Measurements from ENCODE around the gene ELFN1.

The ELFN1 gene

GRCh38 chr7:1641661-1642260 is 28.3 kb upstream of the ELFN1 start:
- FAIRE-seq = no peak
- DNase-seq (ENCODE audit: insufficient read length, low spot score) = no peak

DNA sequence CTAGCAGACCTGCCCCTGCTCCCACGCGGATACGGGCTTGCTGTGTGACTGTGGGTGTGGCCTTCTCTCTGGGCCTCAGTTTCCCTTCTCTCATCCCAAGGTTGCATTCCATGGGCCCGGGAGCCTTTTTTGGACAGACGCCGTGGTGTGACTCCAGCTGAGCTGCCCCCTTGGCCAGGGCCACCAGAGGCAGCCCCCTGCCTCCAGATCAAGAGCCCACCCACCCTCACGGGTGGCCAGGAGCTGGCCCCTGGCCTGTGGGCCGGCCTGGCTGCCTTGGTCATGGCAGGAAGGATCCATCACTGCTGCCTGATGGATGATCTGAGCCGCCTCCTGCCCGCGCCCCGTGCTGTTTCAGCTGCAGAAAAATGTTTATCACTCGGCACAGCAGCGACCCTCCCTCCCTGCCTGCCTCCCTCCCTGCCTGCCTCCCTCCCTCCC is 27.8 kb upstream of the ELFN1 start:
- FAIRE-seq (no peak), DNase-seq (ENCODE audit: insufficient read length, low spot score) (no peak)

- FAIRE-seq (no peak), DNase-seq (ENCODE audit: insufficient read length, low spot score) (no peak)
Observed at GRCh38 chr7:1643270-1644092, 26.6 kb upstream of the ELFN1 start.

DNA sequence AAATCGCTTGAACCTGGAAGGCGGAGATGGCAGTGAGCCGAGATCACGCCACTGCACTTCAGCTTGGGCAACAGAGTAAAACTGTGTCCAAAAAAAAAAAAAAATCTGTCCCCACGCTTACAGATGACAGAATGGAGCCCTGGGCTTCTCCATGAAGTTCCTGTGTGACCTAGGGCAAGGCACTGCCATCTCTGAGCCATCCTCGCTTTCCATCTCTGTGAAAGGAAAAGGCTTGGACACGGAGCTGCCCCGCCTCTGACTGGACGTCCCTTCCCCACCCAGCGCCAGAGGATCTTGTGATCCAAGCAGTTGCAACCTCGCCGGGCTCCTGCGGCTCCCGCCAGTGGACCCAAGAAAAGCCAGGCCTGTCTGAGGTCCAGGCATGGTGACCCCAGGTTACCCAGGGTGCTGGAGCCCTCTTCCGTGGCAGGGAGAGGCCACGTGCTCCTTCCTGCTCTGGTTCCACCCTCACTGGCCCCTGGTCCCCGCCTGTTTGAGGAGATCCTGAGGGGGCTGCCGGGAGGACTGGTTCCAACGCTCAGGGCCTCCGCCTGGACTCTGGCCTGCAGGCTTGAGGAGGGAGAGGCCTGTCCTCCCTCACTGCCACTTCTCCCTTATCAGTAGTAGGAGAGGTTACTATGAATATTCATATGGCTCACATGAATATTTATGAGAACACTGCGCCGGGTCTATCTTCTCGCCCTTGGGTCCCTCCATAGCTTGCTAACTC is 25.6 kb upstream of the ELFN1 start:
- no peak for FAIRE-seq

DNA sequence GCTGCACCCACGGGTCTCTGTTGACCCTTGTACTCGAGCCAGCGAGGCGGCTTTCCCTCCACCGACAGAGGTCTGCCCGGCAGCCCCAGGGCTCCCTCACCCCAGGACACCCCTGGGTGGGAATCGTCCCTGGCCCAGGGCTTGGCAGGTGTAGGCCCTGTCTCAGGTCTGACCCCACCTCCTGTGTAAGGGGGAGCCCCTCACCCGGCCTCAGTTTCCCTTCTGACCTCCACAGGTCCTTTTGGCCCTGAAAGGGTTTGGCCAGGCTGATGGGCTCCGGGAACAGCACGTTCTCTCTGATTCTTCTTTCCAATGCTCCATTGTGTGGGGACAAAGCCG is 25.0 kb upstream of the ELFN1 start:
- FAIRE-seq (no peak), DNase-seq (ENCODE audit: insufficient read length, low spot score) (no peak)

More for the DNA sequence above, 25.6 kb upstream of the ELFN1 start:
- no peak for DNase-seq (ENCODE audit: insufficient read length, low spot score)

GRCh38 chr7:1645476-1645875 is 24.6 kb upstream of the ELFN1 start:
- DNase-seq (ENCODE audit: insufficient read length, low spot score) (no peak), FAIRE-seq (peak; percentile 31)

DNA sequence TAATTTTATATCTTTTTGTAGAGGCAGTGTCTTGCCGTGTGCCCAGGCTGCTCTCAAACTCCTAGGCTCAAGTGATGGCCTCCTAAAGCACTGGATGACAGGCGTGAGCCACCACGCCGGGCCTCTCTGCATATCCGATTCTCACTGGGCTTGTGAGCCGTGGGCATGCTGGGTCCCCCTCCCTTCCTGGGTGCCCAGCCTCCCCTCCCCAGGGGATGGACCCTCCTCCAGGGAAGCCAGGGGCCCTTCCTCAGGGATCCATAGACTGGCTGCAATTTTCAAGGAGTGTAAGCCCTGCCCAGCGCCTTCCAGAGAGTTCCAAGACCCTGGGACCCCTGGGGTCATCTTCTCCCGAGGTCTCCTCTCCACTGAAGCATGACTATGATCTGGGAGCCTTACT is 23.7 kb upstream of the ELFN1 start:
- DNase-seq (ENCODE audit: insufficient read length, low spot score) = no peak
- no peak for FAIRE-seq

DNA sequence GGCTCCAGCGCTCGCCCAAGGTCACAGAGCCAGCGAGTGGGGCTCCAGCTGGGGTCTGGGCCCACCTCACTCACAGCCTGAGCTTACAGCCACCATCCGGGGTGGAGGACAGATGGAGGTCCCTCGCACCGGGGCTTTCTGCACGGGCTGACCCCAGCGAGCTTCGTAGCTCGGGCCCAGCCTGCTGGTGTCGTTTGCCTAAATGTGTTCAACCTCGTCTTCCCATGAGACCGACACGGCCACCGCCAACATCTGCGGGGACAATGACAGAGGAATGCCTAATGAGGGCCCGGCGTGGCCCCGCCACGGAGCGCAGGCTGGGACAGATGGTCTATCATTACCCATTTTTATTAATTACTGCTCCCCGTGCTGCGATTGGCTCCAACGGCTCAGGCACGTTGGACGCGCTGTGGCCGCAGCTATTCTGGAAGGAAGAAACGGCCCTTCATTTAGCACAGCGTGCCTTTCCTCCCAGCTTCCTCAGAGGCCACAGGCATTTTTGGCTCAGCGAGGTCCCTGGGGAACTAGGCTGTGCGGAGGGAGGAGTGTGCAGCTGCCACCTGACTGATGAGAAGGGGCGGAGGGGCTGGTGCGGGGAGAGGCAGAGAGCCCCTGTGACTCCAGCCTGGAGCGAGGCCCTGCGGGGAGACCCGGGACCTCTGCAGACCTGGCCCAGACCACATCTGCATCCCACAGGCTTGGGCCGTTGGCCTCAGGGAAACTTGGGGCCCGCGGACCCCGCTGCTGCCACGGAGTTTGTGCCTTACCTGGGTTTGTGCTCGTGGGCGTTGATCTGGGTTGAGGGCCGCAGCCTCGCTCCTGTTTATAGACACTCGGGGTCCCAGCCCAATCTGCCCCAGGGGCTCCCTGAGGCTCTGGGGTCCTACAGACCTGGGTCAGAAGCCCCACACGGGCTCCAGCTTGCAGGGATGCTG is 22.9 kb upstream of the ELFN1 start:
- no peak for DNase-seq (ENCODE audit: insufficient read length, low spot score)
- FAIRE-seq = no peak

- FAIRE-seq (no peak), DNase-seq (ENCODE audit: insufficient read length, low spot score) (no peak)
Observed at GRCh38 chr7:1647961-1648672, 22.0 kb upstream of the ELFN1 start.

- no peak for FAIRE-seq
- DNase-seq (ENCODE audit: insufficient read length, low spot score) = no peak
Observed at GRCh38 chr7:1649751-1650326, 20.2 kb upstream of the ELFN1 start.

DNA sequence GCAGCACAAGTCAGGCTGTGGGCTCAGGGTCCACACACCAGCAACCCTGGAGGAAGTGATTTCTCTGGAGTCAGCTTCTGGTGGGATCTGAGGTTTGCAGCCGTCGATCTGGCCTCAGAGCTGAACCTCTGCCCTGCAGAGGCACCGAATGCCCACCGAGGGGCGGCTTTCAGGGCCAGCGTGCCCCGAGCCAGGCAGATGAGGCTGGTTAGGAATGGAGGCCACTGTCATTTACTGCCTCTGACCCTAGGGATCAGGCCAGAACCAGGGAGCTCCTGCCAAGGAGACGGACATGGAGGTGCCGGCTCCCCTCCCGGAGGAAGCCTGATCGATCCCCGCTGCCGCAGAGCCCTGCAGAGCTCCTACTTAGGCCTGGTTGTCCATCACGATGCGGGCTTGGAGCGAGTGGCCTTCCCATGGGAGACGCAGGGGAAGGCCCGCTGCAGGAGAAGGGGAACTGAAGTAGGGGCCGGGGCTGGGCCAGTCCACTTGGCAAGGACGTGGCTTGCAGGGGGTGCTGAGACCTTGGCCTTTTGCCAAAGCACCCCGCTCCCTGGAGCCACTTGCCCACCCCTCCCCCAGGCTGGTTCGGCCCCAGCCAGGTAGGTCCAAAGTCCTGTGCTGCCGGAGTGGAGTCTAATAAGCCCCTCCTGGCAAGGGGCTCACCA is 19.6 kb upstream of the ELFN1 start:
- FAIRE-seq = peak; percentile 38

GRCh38 chr7:1651031-1651446 is 19.0 kb upstream of the ELFN1 start:
- DNase-seq (ENCODE audit: insufficient read length, low spot score) = no peak
- FAIRE-seq = no peak

More for the DNA sequence above, 19.6 kb upstream of the ELFN1 start:
- DNase-seq (ENCODE audit: insufficient read length, low spot score) = no peak

DNA sequence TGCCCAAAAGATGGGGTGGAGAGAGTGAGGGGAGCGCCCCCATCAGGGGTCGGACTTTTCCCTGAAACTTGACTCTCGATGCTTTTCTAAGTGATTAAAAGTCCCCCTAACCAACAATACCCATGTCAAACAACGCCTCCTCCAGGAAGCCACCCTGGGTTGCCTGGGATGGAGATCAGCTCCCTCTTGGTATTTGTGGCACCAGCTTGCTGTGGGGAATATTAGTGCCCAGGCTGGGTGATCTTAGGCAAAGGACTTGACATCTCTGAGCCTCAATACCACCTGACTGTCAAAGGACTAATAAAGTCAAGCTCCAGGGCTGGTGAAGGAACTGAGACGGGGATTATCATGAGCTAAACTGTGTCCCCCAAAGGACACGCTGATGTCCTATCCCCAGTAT is 18.2 kb upstream of the ELFN1 start:
- no peak for FAIRE-seq
- no peak for DNase-seq (ENCODE audit: insufficient read length, low spot score)

GRCh38 chr7:1653500-1653899 is 16.6 kb upstream of the ELFN1 start:
- FAIRE-seq = peak; percentile 97

DNA sequence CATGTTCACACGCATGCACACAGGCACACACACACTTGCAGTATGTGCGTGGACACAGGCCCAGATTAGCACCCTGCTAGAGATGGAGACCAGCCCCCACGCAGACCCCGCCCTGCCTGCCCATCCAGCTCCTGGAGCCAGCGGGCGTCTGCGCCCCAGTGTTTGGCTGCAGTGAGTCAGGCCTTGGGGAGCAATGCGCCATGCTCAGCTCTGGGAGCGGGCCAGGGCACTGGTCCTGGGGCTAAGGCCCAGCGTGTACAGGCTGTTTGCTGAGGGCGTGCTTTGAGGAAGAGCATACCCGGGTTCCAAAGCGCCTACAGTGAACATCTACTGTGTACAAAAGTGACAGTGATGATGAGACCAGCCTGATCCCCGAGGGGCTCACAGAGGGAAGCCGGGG is 16.0 kb upstream of the ELFN1 start:
- FAIRE-seq = no peak
- DNase-seq (ENCODE audit: insufficient read length, low spot score) = no peak

More at GRCh38 chr7:1653500-1653899, 16.6 kb upstream of the ELFN1 start:
- DNase-seq (ENCODE audit: insufficient read length, low spot score) = no peak

DNA sequence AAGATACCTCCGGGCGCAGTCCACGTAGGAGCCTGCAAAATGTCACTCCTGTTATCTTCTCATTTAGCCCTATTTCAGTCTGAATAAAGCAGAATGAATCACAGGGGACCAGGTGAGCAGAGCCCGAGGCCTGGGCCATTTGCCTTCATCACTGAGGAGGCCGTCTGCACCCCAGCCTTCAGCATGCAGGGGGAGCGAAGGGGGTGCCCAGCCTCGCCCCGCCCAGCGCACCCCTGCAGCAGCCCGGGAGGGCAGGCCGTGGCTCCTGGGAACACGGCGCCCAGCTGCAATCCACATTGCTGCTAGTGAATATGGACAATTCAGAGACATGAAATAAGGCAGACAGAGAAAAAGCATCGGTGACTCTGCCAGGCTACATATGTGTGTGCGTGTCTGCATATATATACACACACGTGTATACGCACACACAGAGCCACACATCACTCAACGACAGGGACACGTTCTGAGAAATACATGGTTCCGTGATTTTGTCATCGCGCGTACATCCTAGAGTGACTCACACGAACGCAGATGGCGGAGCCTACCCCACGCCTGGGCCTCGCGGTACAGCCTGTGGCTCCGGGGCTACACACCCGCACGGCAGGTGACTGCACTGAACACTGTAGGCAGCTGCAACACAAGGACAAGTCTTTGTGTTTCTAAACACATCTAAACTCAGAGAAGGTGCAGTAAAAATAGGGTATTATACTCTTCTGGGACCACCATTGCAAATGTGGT is 15.2 kb upstream of the ELFN1 start:
- no peak for DNase-seq (ENCODE audit: insufficient read length, low spot score)
- FAIRE-seq = peak; percentile 75

GRCh38 chr7:1659696-1660095 is 10.4 kb upstream of the ELFN1 start:
- FAIRE-seq (no peak), DNase-seq (ENCODE audit: insufficient read length, low spot score) (no peak)

GRCh38 chr7:1661461-1661860 is 8.6 kb upstream of the ELFN1 start:
- DNase-seq (ENCODE audit: insufficient read length, low spot score) = no peak
- no peak for FAIRE-seq
